Measurements from ENCODE around the gene PCSK5. TPM values are rescaled to one million over a fixed set of nuclear protein-coding genes. Genes with fewer than 3 reads are reported as not detected.

The PCSK5 gene
- total and polyA plus RNA-seq, 2 of the 8 experiments (the other 6 are each of a cell fraction or from before 2014, with no cell fraction given) = 5.5 to 10.7 TPM

- Histone ChIP-seq H3K9me3 (ENCODE audit: insufficient read depth in 2 of 2, low read depth in 1 of 2, low read length in 1 of 2) (no peaks in the 10 kb centered on the region), H3K27me3 (replicated peaks in 1 of 4; ENCODE audit: control insufficient read depth in 3 of 4, extremely low read depth in 1 of 4, insufficient read depth in 3 of 4, low read length in 3 of 4) (no peaks in the 10 kb centered on the region), H4K20me1 (replicated peaks in 1 of 2; ENCODE audit: control insufficient read depth in 1 of 2, insufficient read depth in 2 of 2, low read length in 2 of 2) (no peaks in the 10 kb centered on the region), H3K23ac (ENCODE audit: insufficient read length) (no peak overlapping the region), H3K4me1 (replicated peaks in 1 of 4; ENCODE audit: control insufficient read depth in 3 of 4, insufficient read depth in 4 of 4, low read length in 3 of 4) (peaks cover 0 to 8% (median 7%) of the 10 kb centered on the region in 4 experiments; a peak in 3 of 7 replicates), H3K79me1 (ENCODE audit: low read depth, low read length) (no peaks in the 10 kb centered on the region), H3K14ac (ENCODE audit: insufficient read length) (no peak overlapping the region), H3K4me3 (ENCODE audit: extremely low read depth in 1 of 4, insufficient read depth in 2 of 4, low read depth in 3 of 4, low read length in 4 of 4) (no peak overlapping the region), H3K27ac (ENCODE audit: low read depth, low read length) (no peak overlapping the region), H3K4ac (replicated peaks; ENCODE audit: insufficient read length, low read depth, low read length) (no peak overlapping the region), H3K56ac (replicated peaks; ENCODE audit: insufficient read length, low read depth, low read length) (no peak overlapping the region), H2BK120ac (replicated peaks; ENCODE audit: low read depth, low read length) (no peak overlapping the region), H2BK20ac (ENCODE audit: low read length) (no peak overlapping the region), H3K9ac (replicated peaks in 1 of 4; ENCODE audit: extremely low read depth in 1 of 4, low read depth in 3 of 4, low read length in 3 of 4) (no peak overlapping the region), H3K18ac (ENCODE audit: extremely low read depth, low read length) (no peak overlapping the region), H3K23me2 (ENCODE audit: low read depth, low read length) (no peaks in the 10 kb centered on the region), H3K36me3 (ENCODE audit: control insufficient read depth in 2 of 4, insufficient read depth in 4 of 4, low read length in 3 of 4) (no peaks in the 10 kb centered on the region), H2BK15ac (ENCODE audit: low read length) (no peak overlapping the region), H3K4me2 (ENCODE audit: insufficient read depth in 1 of 2, low read depth in 2 of 2, low read length in 2 of 2) (no peak overlapping the region), H4K91ac (replicated peaks; ENCODE audit: insufficient read length, low read length) (no peak overlapping the region), H2AFZ (ENCODE audit: low read length) (no peak overlapping the region), H2AK5ac (ENCODE audit: low read depth, low read length) (no peak overlapping the region), H2BK5ac (ENCODE audit: low read depth, low read length) (no peak overlapping the region), H2BK12ac (ENCODE audit: low read depth, low read length) (no peak overlapping the region), H4K8ac (ENCODE audit: extremely low read depth, insufficient read depth, low read length) (no peak overlapping the region), H4K5ac (ENCODE audit: insufficient read length, low read depth, low read length) (no peak overlapping the region), H3K79me2 (ENCODE audit: control insufficient read depth in 1 of 2, insufficient read depth in 2 of 2, low read length in 2 of 2) (no peaks in the 10 kb centered on the region)
- WGBS, 2 experiments (ENCODE audit: extremely low coverage in 1 of 2, insufficient coverage in 1 of 2, insufficient read length in 1 of 2, insufficient replicate concordance in 2 of 2, low coverage in 1 of 2, low lambda C conversion rate in 2 of 2, missing lambda C conversion rate in 1 of 2) = 82% methylated on average over 2 of the region's 2 CpGs; no CpG with 5 or more reads in 1 of the 2 experiments
- CTCF ChIA-PET (ENCODE audit: partially characterized antibody) = interaction anchor here (0.5 kb wide), 1 partner anchor 25 kb away, joined by 3 read pairs; no protein-coding TSS in a partner anchor
- DNase-seq (ENCODE audit: low read depth in 1 of 2, low spot score in 2 of 2) (no peak), FAIRE-seq (no peak)
- POLR2A ChIA-PET (ENCODE audit: partially characterized antibody) = interaction anchor here (1.5 kb wide), 1 partner anchor 14 kb away, joined by 5 read pairs; no protein-coding TSS in a partner anchor
- TF ChIP-seq POU5F1 (IDR thresholded peaks at IDR 0.05; ENCODE audit: low read depth, low read length) (no peak), MAFK (IDR thresholded peaks at IDR 0.05; ENCODE audit: low read depth, low read length) (no peak), BACH1 (IDR thresholded peaks at IDR 0.05; ENCODE audit: low read length) (no peak), CEBPB (IDR thresholded peaks at IDR 0.05; ENCODE audit: low read depth, low read length) (no peak), EP300 (IDR thresholded peaks at IDR 0.05; ENCODE audit: borderline replicate concordance in 1 of 2, low read depth in 2 of 2, low read length in 2 of 2) (no peak), HDAC2 (IDR thresholded peaks at IDR 0.05; ENCODE audit: borderline replicate concordance in 1 of 2, low read depth in 2 of 2, low read length in 2 of 2) (no peak), TEAD4 (IDR thresholded peaks at IDR 0.05; ENCODE audit: low read depth, low read length) (no peak), RXRA (IDR thresholded peaks at IDR 0.05; ENCODE audit: insufficient read depth, low read depth, low read length) (no peak), KDM5A (IDR thresholded peaks at IDR 0.05; ENCODE audit: low read length) (no peak)
- TF ChIP-seq, protein P1, sequence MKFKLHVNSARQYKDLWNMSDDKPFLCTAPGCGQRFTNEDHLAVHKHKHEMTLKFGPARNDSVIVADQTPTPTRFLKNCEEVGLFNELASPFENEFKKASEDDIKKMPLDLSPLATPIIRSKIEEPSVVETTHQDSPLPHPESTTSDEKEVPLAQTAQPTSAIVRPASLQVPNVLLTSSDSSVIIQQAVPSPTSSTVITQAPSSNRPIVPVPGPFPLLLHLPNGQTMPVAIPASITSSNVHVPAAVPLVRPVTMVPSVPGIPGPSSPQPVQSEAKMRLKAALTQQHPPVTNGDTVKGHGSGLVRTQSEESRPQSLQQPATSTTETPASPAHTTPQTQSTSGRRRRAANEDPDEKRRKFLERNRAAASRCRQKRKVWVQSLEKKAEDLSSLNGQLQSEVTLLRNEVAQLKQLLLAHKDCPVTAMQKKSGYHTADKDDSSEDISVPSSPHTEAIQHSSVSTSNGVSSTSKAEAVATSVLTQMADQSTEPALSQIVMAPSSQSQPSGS (IDR thresholded peaks at IDR 0.05; ENCODE audit: low read length) = no peak
- TF ChIP-seq, protein P2, sequence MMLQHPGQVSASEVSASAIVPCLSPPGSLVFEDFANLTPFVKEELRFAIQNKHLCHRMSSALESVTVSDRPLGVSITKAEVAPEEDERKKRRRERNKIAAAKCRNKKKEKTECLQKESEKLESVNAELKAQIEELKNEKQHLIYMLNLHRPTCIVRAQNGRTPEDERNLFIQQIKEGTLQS (IDR thresholded peaks at IDR 0.05; ENCODE audit: insufficient read depth, low read depth, low read length) = no peak
These were observed 146.3 kb downstream of the PCSK5 start for GRCh38 chr9:76036762-76037161.
